ENCODE results near the gene ST6GALNAC5. TPM values are rescaled to one million over a fixed set of nuclear protein-coding genes. Genes with fewer than 3 reads are reported as not detected.

Gene ST6GALNAC5
- total RNA-seq = 0.60 and 1.5 TPM in 2 replicates

DNA sequence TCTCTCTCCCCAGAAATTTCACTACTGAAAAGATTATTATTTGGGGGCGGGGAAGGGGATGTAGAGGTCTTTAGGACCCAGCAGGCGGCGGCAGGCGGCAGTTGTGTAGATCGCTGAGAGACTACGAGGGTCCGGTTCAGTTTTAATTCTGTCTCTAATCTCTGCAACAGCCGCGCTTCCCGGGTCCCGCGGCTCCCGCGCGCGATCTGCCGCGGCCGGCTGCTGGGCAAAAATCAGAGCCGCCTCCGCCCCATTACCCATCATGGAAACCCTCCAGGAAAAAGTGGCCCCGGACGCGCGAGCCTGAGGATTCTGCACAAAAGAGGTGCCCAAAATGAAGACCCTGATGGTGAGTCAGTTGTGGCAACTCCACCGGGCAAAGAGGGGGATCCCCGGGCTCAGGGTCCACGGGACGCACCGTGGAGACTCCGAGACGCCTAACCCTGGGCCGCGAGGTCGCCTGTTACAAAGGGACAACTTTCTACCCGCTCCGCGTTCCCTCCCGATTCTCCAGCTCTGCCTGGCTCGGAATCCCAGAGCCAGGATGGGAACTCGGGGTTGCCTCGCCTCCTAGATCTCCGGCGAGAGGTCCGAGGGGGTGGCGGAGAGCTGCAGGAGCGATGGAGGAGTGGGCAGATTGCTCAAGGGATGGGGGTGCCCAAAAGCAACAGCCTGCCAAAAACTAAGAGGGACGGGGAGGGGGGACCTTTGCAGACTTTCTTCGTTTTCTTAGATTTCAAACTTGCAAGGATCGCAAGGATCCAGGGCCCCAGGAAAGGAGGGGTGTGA lies at the start of gene ST6GALNAC5:
Gene ST6GALNAC5 (plus strand): TSS at position 139 of the 789 bp plus-strand sequence.

